Neutrophil (primary cell): ENCODE results near the gene CCNQ.

ENCODE experiments used
- H3K27ac ChIP-seq: fragments of 200-600 bp; sonication (generic); 2 replicates; pipeline ENCODE4 v1.5.1; 2016; ENCODE audit warnings: mild to moderate bottlenecking, moderate library complexity
- H3K27me3 ChIP-seq: fragments of 200-600 bp; sonication (generic); 2 replicates; pipeline ENCODE4 v1.6.0; 2016; ENCODE audit warnings: mild to moderate bottlenecking
- H3K36me3 ChIP-seq: fragments of 200-600 bp; sonication (generic); 2 replicates; pipeline ENCODE4 v1.5.1; 2017
- H3K4me1 ChIP-seq, 2 experiments: fragments of 200-600 bp in 1 of 2; sonication (generic) in 1 of 2; 1 replicate in 1 of 2; 2 replicates in 1 of 2; pipeline versions ENCODE4 v1.5.1 to v1.6.1; 2013 to 2016; ENCODE audit warnings: low read depth in 1 of 2, low read length in 1 of 2, mild to moderate bottlenecking in 1 of 2, moderate library complexity in 1 of 2; ENCODE audit not compliant: control insufficient read depth in 1 of 2, insufficient read depth in 1 of 2
- H3K4me3 ChIP-seq, 2 experiments: fragments of 200-600 bp in 1 of 2; sonication (generic) in 1 of 2; 1 replicate in 1 of 2; 2 replicates in 1 of 2; pipeline ENCODE4 v1.5.1; 2013 to 2016; ENCODE audit warnings: low read depth in 1 of 2, low read length in 1 of 2, mild to moderate bottlenecking in 1 of 2, moderate library complexity in 1 of 2
- H3K9me3 ChIP-seq: fragments of 200-600 bp; sonication (generic); 2 replicates; pipeline ENCODE4 v1.5.1; 2016
- CTCF ChIP-seq: fragments of 200-600 bp; sonication (generic); IDR thresholded peaks from 2 replicates; pipeline ENCODE4 v1.5.1; 2016; ENCODE audit warnings: antibody characterized with exemption

The CCNQ gene

GRCh38 chrX:153582896-153583295 is 16.0 kb downstream of the CCNQ start:
- H3K27me3 ChIP-seq = no peaks in the 10 kb centered on the region
- no peak overlapping the region for H3K4me3 ChIP-seq
- no peak overlapping the region for H3K27ac ChIP-seq
- H3K9me3 ChIP-seq = no peaks in the 10 kb centered on the region
- TF ChIP-seq CTCF = no peak
- peaks cover 6% of the 10 kb centered on the region for H3K36me3 ChIP-seq
- peaks cover 5 to 8% of the 10 kb centered on the region in 2 experiments for H3K4me1 ChIP-seq

DNA sequence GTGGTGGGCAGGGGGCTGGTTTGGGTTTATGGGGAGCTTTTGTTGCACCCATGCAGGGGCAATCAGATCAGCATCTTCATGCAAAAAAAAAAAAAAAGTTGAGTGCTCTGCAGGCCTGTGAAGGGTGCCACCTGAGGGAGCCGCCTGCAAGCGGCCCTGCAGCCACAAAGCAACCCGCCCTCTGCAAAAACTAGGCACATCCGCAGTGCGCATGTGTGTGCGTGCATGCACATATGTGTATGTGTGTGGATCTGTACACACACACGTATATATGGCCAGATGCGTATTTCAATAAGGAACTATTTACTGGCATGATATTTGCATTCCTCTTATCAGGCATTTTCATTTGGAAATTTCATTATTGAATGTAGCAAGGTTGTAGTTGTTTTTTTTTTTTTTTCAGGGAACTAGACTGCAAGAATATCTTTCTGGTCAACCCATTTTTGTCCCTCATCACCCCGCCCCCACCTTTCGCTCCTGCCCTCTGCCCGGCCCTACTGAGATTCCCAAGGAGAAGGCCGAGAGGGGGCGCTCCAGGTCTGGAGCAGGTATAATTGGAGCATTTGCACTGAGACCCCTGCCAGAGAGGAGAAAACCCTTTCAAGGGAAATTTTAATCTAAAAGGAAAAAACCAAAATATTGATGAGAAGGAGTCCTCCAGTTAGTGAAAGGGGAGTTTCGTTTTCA is 18.1 kb downstream of the CCNQ start:
- Histone ChIP-seq H3K27me3 (no peaks in the 10 kb centered on the region), H3K36me3 (no peaks in the 10 kb centered on the region), H3K4me1 (peaks cover 5 to 8% of the 10 kb centered on the region in 2 experiments), H3K27ac (no peak overlapping the region), H3K4me3 (no peak overlapping the region), H3K9me3 (no peaks in the 10 kb centered on the region)
- TF ChIP-seq CTCF = no peak

DNA sequence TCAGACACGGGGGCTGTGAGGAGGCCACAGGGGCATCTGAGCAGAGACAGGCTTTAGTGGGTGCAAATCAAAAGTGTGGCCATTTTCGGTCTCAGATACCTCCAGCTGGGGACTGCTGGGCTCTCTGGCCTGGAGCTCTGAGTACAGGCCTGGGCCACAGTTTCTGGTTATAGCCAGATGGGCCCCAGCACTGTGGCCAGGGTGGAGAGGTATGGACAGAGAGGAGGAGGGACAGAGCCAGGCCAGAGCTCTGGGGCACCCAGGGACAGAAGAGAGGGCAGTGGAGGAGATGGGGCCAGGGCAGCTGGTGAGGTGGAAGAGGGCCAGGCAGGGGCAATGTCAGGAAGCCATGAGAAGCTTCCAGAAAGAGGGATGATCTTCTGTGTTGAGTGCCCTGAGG is 20.1 kb downstream of the CCNQ start:
- Histone ChIP-seq H3K9me3 (no peaks in the 10 kb centered on the region), H3K4me1 (peaks cover 5 to 8% of the 10 kb centered on the region in 2 experiments), H3K4me3 (no peak overlapping the region), H3K27ac (no peak overlapping the region), H3K36me3 (no peaks in the 10 kb centered on the region), H3K27me3 (no peaks in the 10 kb centered on the region)
- no peak for TF ChIP-seq CTCF

- Histone ChIP-seq H3K27ac (no peak overlapping the region), H3K9me3 (no peaks in the 10 kb centered on the region), H3K4me3 (no peak overlapping the region), H3K36me3 (no peaks in the 10 kb centered on the region), H3K27me3 (no peaks in the 10 kb centered on the region), H3K4me1 (peaks cover 5 to 6% of the 10 kb centered on the region in 2 experiments)
- TF ChIP-seq CTCF = no peak
These were observed 20.6 kb downstream of the CCNQ start for GRCh38 chrX:153578200-153578835.

DNA sequence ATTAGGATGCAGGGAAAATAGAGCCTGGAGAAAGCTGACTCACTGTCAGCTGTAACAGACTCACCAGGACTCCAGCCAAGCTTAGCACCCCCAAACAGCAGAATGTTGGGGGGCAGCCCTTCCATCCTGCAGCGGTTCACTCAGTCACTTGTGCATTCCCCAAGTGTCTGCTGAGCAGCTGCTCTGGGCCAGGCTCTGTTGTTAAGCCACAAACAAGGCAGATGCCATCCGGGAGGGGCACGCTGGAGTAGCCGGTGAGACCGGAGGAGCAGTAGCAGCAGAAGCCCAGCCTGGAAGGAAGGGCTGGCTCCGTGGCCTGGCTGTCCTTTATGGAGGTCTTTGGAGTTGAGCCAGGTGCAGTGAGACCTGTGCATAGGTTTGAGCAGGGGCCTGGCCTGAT is 22.0 kb downstream of the CCNQ start:
- Histone ChIP-seq H3K27ac (no peak overlapping the region), H3K4me3 (no peak overlapping the region), H3K36me3 (no peaks in the 10 kb centered on the region), H3K27me3 (no peaks in the 10 kb centered on the region), H3K4me1 (no peaks in the 10 kb centered on the region), H3K9me3 (no peaks in the 10 kb centered on the region)
- TF ChIP-seq CTCF = no peak
